HG02852 (cell line): ENCODE measurements around the gene CXCL8.
"Not testable (repeated sequence)": the region's sequence is repeated elsewhere in the genome, so short reads cannot be mapped to it uniquely, and the experiment has no call there.

Source experiments
- ATAC-seq: cut with Tn5 transposase; IDR thresholded peaks from one replicate; pipeline ENCODE4 v1.9.1; 2021; ENCODE audit warnings: mild to moderate bottlenecking, moderate library complexity; ENCODE audit not compliant: unreplicated experiment

Gene CXCL8

DNA sequence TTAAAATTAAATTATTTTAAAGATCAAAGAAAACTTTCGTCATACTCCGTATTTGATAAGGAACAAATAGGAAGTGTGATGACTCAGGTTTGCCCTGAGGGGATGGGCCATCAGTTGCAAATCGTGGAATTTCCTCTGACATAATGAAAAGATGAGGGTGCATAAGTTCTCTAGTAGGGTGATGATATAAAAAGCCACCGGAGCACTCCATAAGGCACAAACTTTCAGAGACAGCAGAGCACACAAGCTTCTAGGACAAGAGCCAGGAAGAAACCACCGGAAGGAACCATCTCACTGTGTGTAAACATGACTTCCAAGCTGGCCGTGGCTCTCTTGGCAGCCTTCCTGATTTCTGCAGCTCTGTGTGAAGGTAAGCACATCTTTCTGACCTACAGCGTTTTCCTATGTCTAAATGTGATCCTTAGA, at the start of gene CXCL8:
CXCL8 (plus strand) TSS at position 217 of the 426 bp plus-strand sequence; CDS start at position 307, 90 bp downstream.
- no peak for ATAC-seq

- ATAC-seq, result not testable (repeated sequence)
Observed at GRCh38 chr4:73691201-73691600, 49.2 kb upstream of the CXCL8 start.

GRCh38 chr4:73691759-73692158, 48.6 kb upstream of the CXCL8 start:
- no peak for ATAC-seq

DNA sequence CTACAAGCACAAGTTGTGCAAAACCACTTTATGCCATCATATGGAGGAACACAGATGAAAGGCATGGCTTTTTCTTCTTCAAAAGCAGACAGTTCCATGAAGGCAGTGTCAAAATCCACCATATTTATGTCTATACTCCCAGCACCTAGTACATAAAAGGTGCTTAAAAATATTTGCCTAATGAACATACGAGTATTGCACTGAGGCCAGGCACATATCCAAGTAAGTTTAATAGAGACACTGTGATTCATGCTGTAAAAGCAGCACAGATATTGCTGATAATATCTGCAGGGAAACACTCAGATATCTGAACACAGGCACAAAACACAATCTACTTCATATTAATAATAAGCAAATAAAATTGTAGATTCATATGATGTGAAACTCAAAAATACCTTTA, 48.1 kb upstream of the CXCL8 start:
- ATAC-seq, result no peak

- no peak for ATAC-seq
Observed at GRCh38 chr4:73692701-73693100, 47.7 kb upstream of the CXCL8 start.

GRCh38 chr4:73693811-73694210, 46.6 kb upstream of the CXCL8 start:
- ATAC-seq, result no peak

DNA sequence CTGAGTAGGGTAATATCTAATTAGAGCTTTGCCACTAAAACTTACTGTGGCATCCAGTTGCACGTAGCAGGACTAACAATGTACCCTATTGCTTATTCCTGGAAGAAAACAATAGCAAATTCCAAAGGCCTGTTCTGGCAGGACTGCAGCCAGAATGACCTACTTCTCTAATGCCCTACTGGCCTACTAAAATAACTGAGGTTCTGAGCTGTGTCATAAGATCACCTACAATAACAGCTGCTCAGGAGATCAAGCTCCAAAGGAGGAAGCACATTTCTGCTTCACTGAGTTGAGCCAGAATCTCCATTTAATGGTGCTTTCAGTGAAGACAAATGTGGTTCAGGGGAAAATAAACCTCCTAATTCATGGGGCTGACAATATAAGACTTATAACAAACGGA, 42.2 kb upstream of the CXCL8 start:
- ATAC-seq, result no peak

DNA sequence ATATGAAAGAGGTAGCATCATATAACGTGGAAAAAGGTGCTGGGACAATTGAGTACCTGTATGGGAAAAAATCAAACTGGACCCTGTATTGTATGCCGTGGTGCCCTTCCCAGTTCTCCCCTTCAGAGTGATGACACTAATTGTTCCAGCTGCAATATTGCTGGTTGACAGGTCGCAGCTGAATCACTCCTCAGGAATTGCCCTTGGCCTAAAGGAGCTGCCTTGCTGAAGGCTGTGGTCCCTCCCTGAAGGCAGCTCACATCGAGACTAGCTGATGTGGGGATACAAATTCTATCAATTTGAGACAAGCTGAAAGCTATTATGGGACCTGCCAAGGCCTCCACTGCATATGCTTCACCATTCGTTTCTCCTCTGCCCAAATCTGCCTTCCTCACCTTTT, 39.3 kb upstream of the CXCL8 start:
- no peak for ATAC-seq

GRCh38 chr4:73702796-73703287, 37.5 kb upstream of the CXCL8 start:
- ATAC-seq, result no peak

- ATAC-seq, result no peak
Observed at GRCh38 chr4:73703320-73703719, 37.0 kb upstream of the CXCL8 start.

DNA sequence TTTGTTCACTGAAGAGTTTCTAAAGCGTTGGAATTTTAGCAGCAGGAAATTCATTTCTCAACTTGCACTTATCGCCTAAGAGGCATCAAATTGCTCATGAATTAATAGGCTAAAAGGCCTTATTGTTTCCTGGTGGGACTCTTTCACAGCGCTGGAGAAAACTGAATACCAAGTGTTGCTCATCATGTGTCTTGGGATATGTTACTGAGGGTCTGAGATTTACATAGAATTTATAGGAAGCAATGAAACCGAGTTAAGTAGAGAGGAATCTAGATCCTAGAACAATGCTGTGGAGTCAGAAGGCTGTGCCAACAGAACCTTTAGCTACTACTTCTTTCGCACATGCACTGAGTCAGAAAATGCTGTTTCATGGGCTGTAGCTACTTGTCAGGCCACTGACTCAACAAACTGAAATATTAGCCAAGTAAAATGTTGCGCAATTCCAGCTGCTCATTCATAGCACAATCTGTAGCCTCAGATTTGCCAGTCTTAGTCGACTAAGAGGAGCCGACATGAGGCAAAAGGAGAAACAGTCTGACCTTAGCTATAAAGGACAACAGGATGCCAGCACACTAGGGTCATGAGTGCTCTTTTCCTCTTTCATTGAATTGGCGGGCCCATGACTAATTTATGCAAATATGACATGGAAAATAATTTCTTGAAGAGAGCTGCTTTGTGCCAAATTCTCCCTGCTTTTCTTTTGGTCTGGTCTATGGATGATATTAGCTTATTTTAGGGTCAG, 35.9 kb upstream of the CXCL8 start:
- ATAC-seq, result no peak

GRCh38 chr4:73705056-73705432, 35.3 kb upstream of the CXCL8 start:
- no peak for ATAC-seq

GRCh38 chr4:73705721-73706120, 34.6 kb upstream of the CXCL8 start:
- ATAC-seq, result no peak

- no peak for ATAC-seq
Observed at GRCh38 chr4:73706811-73707210, 33.6 kb upstream of the CXCL8 start.

- no peak for ATAC-seq
Observed at GRCh38 chr4:73707269-73707875, 33.0 kb upstream of the CXCL8 start.

DNA sequence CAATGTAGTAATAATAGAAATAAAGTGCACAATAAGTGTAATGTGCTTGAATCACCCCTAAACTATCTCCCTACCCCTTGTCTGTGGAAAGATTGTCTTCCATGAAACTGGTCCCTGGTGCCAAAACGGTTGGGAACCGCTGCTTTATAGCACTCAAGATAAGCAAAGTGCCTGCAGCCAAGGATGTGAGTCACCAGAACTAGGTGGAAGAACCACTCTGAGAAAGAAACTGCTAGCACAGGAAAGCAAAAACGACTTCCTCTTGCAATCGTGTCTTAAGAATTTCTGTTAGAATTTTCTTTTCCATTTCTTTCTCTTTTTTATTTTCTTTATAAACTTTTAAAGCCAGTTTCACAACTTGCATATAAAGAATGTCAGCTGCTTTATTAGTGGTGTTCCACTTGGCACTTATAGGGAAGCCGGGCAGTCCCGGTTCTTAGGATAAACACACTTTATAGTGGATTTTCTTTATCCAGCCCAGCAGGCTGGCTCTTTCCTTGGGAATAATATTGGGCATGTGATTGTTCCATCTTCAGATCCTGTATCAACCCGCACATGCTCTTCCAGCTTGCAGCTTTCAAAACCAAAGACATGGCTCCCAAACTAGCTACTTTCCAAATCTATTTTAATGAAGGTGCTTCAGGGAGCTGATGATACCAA, 32.3 kb upstream of the CXCL8 start:
- ATAC-seq, result no peak

GRCh38 chr4:73709451-73710033, 30.8 kb upstream of the CXCL8 start:
- ATAC-seq, result no peak

GRCh38 chr4:73710094-73710493, 30.3 kb upstream of the CXCL8 start:
- ATAC-seq, result no peak

DNA sequence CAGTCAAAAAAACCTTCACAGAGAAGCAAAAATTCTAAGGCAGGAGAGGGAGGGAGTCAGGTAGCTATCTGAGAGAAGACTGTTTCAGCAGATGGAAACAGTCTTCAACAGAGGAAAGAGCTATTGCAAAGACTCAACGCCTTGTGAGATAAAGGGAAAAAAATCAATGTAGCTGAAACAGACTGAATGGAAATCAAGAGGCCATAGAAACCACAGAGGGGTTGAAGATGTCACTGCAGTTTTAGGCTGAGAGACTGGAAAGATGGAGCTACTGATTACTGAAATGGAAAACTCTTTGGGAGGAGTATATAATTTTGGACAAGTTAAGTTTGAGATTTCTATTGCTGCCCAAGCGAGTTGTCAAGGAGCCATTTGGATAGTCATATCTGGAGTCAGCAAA, 28.4 kb upstream of the CXCL8 start:
- ATAC-seq, result no peak

DNA sequence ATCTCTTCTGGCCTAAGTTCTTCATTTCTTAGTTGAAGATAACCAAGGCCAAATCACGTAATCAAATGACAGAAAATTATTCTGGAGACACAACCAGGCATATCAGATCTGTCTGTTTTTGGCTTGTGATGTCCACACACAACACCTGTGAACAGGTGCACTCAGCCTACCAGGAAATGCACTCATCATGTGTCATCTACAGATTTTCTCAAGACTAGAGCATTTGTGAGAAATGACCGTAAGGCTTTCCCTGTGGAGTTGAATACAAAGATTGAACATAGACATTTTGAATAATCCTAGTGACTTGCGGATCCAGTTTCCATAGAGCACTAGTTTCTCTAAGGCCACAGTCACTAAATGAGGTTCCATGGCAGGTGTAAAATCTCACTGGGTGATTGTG, 26.7 kb upstream of the CXCL8 start:
- no peak for ATAC-seq

- ATAC-seq, result no peak
Observed at GRCh38 chr4:73714647-73715046, 25.7 kb upstream of the CXCL8 start.

GRCh38 chr4:73715659-73716058, 24.7 kb upstream of the CXCL8 start:
- no peak for ATAC-seq
